GM19463 (cell line): ENCODE data around the gene PAX2.
A peak's percentile ranks its signal among the peaks of the same experiment; 100 is the strongest.

ENCODE experiments used
- ATAC-seq: cut with Tn5 transposase; IDR thresholded peaks from one replicate; pipeline ENCODE4 v1.9.1; 2021; ENCODE audit warnings: mild to moderate bottlenecking, moderate library complexity; ENCODE audit not compliant: unreplicated experiment

The PAX2 gene

GRCh38 chr10:100737355-100738054 is 7.9 kb upstream of the PAX2 start:
- ATAC-seq: no peak

GRCh38 chr10:100738055-100738827 is 7.1 kb upstream of the PAX2 start:
- no peak for ATAC-seq

GRCh38 chr10:100739517-100740368 is 5.6 kb upstream of the PAX2 start:
- ATAC-seq: peak; percentile 69

GRCh38 chr10:100740476-100741377 is 4.7 kb upstream of the PAX2 start:
- ATAC-seq: no peak

- no peak for ATAC-seq
These were observed 3.9 kb upstream of the PAX2 start for GRCh38 chr10:100741378-100742075.

- no peak for ATAC-seq
These were observed 3.2 kb upstream of the PAX2 start for GRCh38 chr10:100742076-100742771.

GRCh38 chr10:100742936-100743335 is 2.4 kb upstream of the PAX2 start:
- no peak for ATAC-seq

GRCh38 chr10:100743626-100744135 is 1.7 kb upstream of the PAX2 start:
- no peak for ATAC-seq

GRCh38 chr10:100744136-100744986 is 1.0 kb upstream of the PAX2 start:
- ATAC-seq: no peak

GRCh38 chr10:100745882-100746783 is 751 bp downstream of the PAX2 start:
- no peak for ATAC-seq

- no peak for ATAC-seq
These were observed 1.5 kb downstream of the PAX2 start for GRCh38 chr10:100746784-100747455.

GRCh38 chr10:100747456-100748230 is 2.3 kb downstream of the PAX2 start:
- ATAC-seq: no peak

- no peak for ATAC-seq
These were observed 3.1 kb downstream of the PAX2 start for GRCh38 chr10:100748231-100749058.

GRCh38 chr10:100749059-100749308 is 3.6 kb downstream of the PAX2 start:
- no peak for ATAC-seq
